Upper lobe of left lung (tissue), 4 donors: ENCODE data around the gene GPR27.

Source experiments
- EP300 ChIP-seq, 4 donors: sonication (generic); formaldehyde crosslinking; IDR thresholded peaks; one replicate each; pipeline ENCODE4 v1.5.1; 2017; ENCODE audit warnings: antibody characterized with exemption in 4 of 4, control low read depth in 2 of 4
- POLR2A ChIP-seq, 4 donors: fragments of 450-650 bp; IDR thresholded peaks; one replicate each; pipeline ENCODE4 v1.5.1; 2016 to 2017; ENCODE audit warnings: antibody characterized with exemption in 4 of 4, mild to moderate bottlenecking in 2 of 4
- POLR2AphosphoS5 ChIP-seq, 2 donors: sonication (generic); formaldehyde crosslinking; IDR thresholded peaks; one replicate each; pipeline ENCODE4 v1.5.1; 2017; ENCODE audit warnings: antibody characterized with exemption in 2 of 2
- TF ChIP-seq, protein P1 (sequence below), 6 experiments: fragments of 450-650 bp in 4 of 6; fragments of 200-600 bp in 2 of 6; sonication (generic) in 2 of 6; IDR thresholded peaks; one replicate each; pipeline ENCODE4 v1.5.1; 2016 to 2019; ENCODE audit warnings: antibody characterized with exemption in 6 of 6

- TF ChIP-seq, protein P1, sequence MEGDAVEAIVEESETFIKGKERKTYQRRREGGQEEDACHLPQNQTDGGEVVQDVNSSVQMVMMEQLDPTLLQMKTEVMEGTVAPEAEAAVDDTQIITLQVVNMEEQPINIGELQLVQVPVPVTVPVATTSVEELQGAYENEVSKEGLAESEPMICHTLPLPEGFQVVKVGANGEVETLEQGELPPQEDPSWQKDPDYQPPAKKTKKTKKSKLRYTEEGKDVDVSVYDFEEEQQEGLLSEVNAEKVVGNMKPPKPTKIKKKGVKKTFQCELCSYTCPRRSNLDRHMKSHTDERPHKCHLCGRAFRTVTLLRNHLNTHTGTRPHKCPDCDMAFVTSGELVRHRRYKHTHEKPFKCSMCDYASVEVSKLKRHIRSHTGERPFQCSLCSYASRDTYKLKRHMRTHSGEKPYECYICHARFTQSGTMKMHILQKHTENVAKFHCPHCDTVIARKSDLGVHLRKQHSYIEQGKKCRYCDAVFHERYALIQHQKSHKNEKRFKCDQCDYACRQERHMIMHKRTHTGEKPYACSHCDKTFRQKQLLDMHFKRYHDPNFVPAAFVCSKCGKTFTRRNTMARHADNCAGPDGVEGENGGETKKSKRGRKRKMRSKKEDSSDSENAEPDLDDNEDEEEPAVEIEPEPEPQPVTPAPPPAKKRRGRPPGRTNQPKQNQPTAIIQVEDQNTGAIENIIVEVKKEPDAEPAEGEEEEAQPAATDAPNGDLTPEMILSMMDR (IDR thresholded peaks at IDR 0.05) = no peak
- TF ChIP-seq POLR2A (IDR thresholded peaks at IDR 0.05) (peak in 1 of 4 donors; percentile 19), EP300 (IDR thresholded peaks at IDR 0.05) (no peak), POLR2AphosphoS5 (IDR thresholded peaks at IDR 0.05) (no peak)
Measured at GRCh38 chr3:71784201-71784913, 30.7 kb downstream of the GPR27 start.
